Measurements from ENCODE around the gene MPST.
"Not testable (repeated sequence)": the region's sequence is repeated elsewhere in the genome, so short reads cannot be mapped to it uniquely, and the experiment has no call there.

MPST gene

DNA sequence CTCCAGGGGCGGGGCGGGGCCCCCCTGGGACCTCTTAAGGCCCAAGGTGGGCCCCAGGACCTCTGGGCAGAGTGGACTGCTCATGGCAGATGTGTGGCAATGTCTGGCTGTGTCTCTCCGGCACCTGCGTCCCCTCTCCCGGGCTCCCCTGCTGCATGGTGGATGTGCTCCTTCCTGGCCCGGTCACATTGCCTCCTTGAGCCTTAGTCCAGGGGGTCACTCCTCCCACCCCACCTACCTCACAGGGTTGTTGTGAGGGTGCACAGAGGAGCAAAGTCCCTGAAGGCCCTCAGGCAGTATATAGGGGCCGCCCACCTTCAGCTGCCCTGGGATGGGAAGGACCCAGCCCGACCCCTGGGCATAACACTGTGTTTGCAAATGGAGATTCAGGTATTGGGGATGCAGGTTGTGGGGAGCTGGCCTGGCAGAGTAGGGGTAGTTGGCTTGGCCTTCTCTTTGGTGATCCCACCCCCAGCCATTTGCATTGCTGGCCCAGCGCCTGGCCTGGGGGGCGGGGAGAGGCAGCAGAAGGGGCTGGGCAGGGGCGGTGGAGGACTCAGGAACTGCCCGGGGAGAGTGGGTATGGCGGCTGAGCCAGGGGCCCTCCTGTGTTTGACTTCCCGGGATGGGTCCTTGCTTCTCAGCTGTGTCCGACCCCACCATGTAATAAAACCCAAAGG, 43.3 kb downstream of the MPST start:
- DNase-seq (ENCODE audit: low spot score): no peak

DNA sequence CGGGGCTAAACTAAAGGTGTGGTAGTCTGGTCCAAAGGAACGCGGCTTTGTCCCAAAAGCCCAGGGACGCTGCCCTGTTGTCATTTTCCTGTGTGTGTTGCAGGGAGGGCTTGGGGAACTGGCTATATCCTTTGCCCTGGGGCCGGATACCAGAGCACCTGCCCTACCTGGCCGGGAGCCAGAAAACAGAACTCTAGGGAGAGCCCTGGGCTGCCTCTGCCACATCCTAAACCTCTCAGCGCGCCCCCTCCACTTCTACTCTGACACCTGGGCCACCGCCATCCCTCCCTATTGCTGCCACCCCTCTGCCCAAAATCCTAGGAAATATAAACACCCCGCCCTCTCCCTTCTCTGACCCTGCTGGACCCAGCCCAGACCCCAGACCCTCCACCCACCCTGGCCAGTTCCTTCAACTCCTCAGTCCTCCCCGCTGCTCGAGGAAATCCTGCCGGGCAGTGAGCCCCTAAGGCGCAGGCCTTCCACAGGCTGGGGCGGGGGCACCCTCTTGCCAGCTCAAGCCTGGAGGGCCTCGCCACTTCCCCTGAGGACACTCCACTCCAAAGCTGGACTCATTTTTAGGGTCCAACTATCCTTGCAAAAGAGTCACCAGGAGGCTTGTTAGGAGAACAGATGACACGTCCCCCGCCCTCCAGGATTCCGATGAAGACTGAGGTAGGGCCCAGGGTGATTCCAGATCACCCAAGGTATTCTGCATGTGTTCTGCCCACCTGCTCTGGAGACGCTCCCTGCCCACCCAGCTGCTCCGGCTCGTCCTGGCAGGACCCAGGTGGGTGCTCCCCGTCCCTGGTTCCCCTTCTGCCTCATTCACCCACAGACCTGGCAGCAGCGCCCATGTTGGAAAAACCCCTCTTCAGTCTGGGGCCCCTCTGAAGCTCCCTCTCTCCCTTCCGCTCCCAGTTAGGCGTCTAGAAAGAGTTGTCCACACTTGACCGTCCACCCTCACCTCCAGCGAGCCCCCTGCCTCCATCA, 44.2 kb downstream of the MPST start:
- no peak for DNase-seq (ENCODE audit: low spot score)

DNA sequence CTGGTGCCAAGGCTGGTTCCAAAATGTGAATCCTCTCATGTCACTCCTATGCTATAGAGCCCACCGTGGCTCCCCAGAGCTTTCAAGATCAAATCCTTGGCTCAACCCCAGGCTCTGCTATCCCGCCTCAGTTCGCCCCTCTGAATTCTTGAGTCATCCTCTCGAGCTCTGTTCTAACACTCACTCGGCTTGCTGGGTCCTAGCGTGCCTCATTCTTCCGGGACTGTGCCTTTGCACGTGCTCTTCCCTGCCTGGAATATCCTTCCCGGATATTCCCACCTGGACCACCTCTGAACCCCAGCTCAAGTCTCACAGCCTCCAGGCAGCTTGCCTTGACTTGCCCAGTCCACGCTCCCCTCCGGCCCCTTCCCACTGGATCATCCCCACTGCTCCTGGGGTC, 45.0 kb downstream of the MPST start:
- DNase-seq (ENCODE audit: low spot score): no peak

DNA sequence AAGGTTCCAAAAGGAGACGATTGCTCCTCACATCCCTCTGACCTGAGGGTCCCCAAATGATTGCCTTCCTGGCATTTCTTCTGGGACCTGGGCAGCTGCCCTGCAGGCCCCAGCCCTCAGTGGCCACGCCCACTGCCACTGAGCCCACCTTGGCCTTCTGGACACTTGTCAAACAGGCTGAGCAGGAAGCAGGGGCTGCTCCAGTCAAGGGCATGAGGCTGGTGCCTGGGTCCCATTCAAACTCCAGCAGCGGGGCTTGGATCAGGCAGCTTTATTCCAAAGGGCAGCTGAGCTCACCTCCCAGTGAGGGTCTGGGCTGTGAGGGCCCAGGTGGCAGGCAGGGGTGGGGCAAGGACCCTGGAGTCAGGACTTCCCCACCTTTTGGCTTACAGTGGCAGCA, 45.6 kb downstream of the MPST start:
- DNase-seq (ENCODE audit: low spot score): no peak

DNA sequence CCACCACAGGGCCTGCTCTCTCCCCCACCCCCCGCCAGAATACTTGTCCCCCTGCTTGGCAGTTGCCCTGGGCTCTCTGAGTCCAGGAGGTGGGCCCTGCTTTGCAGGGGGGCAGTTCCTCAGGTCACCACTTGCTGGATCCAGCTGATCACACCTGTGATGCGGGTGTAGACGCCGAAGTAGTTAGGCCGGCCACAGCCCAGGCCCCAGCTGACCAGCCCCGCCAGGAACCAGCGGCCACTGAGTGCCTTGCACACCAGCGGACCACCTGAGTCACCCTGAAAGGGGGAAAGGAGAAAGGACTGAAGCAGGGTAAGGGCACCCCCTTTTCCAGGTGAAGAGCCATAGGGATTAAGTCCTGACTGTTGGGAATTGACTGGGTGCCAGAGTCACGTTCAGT, 46.4 kb downstream of the MPST start:
- no peak for DNase-seq (ENCODE audit: low spot score)

DNA sequence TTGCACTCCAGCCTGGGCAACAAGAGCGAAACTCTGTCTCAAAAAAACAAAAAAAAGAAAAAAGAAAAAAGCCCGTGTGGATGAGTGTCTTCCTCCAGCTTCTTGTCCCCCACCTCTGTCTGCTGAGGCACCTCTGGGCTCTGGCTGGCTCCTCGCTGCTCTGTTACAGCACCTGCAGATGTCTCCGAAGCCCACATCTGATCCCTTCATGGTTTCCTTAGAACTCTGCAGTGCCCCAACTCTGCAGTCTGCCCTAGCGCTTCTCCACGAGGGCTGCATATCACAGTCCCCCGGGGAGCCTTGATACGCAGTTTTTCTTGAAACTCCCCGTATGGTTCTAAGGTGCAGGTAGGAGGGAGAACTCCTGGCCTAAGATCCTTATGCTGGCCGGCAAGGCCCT, 47.9 kb downstream of the MPST start:
- no peak for DNase-seq (ENCODE audit: low spot score)

DNA sequence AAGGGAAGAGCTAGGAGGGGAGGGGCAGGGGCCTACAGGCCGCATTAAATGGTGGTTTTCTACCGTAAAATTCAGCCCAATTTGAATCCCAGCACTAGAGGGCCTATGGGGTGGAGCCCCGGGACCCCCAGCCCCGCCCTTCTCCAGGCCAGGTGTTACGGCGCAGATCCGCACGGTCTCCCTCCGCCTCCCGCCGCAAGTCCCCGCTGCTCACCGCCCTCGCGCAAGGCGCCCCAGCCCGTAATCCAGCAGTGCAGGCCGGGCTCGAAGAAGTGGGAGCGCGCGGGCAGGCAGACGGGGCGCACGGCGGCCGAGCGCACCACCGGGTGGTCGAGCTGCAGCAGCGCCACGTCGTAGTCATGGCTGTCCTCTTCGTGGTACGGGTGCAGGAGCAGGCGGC, 49.3 kb downstream of the MPST start:
- DNase-seq (ENCODE audit: low spot score): no peak

DNA sequence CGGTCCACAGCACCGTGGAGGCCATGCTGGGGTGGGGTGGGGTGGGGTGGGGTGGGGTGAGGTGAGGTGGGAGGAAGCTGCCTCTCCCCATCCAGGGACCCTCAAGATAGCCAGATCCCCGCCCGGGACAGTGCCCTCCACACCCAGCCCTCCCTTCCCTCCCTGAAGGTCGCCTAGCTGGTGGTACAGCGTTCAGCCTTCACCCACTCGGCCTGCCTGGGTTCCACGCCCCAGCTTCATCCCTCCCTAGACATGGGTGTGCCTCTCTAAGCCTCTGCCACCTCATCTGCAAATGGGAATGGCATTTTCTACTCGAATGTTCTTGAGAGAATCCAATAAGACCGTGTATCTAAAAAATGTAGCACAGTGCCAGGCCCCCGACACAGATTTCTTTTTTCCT, 49.8 kb downstream of the MPST start:
- DNase-seq (ENCODE audit: low spot score): no peak

DNA sequence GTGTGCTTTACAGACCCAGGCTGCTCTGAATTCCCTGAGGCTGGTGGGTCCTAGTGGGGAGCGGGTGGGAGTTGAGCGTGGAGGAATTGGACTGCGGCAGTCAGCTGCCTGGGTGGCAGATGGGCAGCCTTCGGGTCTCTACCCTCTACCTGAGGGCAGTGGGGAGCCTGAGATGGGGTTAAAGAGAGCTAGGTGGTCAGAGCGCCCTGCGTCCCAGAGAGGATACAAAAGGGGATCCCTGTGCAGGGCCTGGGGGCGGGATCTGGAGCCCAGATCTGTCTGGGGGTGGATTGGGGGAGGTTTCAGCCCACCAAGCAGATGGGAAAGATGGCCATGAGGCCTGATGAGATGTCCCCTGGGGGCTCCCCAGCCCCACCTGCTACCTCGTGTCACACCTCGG, 50.2 kb downstream of the MPST start:
- DNase-seq (ENCODE audit: low spot score): no peak

DNA sequence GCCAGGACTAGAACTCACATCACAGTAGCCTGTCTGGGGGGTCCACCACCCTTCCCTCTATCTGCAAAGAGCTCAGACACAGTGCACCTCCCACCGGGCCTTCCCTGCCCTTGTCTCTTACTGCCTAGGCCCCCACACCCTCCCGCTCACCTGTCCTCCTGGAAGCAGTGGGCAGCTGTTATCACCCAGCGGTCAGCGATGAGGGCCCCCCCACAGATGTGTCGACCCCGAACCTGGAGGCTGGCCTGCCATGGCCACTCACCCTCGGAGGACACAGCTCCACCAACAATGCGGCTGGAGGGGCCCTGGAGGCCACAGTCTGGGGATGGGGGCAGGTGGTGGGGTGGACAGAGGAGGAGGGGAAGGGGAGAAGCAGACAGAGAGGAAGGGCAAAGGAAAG, 50.8 kb downstream of the MPST start:
- no peak for DNase-seq (ENCODE audit: low spot score)

DNA sequence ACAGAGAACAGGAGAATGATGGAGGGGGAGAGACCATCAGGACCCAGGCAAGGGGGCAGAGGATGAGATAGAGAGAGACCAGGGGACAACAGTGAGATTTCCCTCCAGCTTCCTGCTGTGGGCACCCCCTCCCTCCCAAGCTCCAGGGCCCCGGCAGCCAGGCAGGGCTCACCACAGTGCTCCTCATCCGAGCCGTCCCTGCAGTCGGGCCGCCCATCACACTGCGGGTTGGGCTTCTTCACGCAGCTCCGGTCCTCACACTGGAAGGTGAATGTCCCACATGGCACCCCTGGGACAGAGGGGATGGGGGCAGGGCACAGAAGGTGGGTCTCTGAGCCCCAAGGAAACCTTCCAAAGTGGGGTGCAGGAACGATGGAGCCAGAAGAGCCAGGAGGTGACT, 51.2 kb downstream of the MPST start:
- no peak for DNase-seq (ENCODE audit: low spot score)

DNA sequence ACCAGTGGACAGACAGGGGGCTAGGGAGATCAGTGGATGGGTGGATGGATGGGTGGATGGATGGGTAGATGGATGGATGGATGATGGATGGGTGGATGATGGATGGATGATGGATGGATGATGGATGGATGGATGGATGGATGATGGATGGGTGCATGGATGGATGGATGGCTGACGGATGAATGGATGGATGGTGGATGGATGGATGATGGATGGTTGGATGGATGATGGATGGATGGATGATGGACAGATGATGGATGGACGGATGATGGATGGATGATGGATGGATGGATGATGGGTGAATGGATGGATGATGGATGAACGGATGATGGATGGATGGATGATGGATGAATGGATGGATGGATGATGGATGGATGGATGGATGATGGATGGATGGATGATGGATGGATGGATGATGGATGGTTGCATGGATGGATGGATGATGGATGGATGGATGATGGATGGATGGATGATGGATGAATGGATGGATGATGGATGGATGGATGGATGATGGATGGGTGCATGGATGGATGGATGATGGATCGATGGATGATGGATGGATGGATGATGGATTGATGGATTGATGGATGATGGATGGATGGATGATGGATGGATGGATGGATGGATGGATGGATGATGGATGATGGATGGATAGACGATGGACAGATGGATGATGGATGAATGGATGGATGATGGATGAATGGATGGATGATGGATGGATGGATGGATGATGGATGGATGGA, 52.5 kb downstream of the MPST start:
- DNase-seq (ENCODE audit: low spot score): not testable (repeated sequence)

DNA sequence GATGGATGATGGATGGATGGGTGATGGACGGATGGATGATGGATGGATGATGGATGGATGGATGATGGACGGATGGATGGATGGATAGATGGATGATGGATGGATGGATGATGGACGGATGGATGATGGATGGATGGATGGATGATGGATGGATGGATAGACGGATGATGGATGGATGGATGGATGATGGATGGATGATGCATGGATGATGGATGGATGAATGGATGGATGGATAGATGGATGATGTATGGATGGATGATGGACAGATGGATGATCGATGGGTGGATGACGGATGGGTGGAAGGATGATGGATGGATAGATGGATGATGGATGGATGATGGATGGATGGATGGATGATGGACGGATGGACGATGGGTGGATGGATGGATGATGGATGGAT, 53.1 kb downstream of the MPST start:
- no peak for DNase-seq (ENCODE audit: low spot score)

DNA sequence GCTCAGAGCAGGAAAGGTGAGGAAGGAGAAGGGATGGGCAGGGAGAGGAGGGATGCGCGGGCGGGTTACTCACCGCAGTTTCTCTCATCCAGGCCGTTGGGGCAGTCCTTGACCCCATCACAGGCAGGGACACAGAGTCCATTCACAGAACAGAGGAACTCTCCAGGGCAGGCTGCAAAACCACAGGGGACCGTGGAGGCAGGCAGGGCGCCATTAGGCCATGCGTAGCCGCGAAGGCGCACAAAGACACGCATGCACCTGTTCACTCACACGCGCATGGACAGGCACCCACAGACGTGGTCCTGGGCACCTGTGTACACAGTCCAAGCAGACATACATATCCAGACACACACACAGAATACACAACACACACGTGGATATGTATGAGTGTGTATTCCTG, 55.0 kb downstream of the MPST start:
- no peak for DNase-seq (ENCODE audit: low spot score)

DNA sequence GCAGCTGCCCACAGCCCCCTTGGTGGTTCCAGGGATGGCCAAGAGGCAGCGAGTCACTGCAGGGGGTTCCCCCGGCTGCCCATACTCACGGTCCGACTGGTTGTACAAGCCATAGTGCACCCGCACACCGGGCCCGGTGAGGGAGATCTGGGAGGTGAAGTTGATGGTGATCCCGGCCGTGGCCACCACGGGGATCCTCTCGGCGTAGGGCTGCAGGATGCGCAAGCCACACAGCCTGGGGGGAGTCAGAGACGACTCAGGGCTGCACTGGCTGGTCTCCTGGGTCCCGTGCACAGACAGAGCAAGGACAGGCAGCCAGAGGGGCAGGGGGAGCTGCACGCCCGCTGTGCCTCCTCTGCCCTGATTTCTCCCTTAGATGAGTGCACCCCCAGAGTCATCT, 55.5 kb downstream of the MPST start:
- DNase-seq (ENCODE audit: low spot score): no peak

DNA sequence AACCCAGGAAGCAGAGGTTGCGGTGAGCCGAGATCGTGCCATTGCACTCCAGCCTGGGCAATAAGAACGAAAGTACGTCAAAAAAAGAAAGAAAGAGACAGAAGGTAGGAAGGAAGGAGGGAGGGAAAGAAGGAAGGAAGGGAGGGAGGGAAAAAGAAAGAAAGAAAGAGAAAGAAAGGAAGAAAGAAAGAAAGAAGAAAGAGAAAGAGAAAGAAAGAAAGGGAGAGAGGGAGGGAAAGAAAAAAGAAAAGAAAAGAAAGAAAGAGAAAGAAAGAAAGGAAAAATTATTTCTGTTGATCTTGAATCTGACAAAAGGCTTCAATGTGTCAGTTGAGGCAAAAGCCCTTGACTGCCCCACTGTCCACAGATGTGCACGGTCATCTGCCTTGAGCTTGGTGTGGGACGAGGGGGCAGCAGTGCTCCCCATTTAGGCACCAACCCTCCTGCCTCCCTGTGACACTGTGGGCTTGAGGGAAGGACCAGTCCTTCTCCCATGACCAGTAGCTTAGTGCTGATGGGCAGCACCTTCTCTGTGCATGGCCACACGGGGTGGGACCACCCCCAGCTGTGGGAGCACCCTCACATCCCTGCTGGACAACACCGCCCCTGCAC, 56.4 kb downstream of the MPST start:
- DNase-seq (ENCODE audit: low spot score): no peak

DNA sequence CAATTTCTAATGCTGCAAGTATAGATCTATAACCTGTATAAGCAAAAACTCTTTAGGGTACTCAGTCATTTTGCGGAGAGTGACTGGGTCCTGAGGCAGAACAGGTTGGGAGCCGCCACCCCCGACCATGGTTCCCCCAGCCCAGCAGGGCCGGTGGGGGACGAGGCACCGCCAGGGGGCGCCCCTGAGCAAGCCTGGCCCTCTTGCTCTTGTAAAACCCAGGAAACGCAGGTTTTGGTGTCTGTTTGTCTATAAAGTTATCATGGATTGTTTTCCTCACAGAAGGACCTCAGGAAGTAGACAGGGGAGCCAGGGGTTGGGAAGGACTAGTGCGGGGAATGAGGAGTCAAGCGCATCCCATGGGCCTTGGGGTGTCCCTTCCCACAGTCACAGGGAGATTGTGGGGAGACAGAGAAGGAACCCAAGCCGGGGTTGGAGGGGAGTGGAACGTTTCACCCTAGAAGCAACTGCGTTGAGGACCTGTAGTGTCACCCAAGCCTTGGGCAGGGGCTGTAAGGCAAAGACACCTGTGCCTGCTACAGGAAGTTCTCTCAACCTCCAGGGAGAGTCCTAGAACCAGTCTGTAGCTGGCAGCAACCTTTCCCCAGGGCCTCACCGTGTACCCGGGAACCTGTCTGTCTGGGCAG, 58.4 kb downstream of the MPST start:
- DNase-seq (ENCODE audit: low spot score): peak; percentile 58

DNA sequence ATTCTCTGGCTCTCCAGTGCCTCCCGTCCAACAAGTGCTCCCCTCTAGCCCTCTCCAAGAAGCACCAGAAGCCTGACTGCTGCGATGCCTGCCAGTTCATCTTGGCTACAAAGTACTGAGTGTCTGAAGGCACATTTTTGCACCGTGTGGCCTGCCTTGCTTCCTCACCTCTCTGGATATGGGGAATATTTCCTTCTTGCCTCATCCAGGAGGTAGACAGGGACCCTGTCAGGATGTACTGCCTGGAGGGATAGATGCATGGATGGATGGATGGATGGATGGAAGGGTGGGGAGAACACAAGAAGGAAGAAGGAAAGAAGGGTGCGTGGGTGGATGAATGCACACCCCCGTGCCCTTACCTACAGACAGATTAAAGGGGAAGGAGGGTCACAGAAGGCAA, 59.6 kb downstream of the MPST start:
- DNase-seq (ENCODE audit: low spot score): no peak
